NOMO-1 treated with dmso at 0.1 percent for 144 hours (cell line): ENCODE measurements around the gene ZNF266.

Experiments used
- DNase-seq: peaks from one replicate; lab custom pipeline; 2025; ENCODE audit not compliant: unreplicated experiment; lab: John Stamatoyannopoulos, UW

Gene ZNF266

DNA sequence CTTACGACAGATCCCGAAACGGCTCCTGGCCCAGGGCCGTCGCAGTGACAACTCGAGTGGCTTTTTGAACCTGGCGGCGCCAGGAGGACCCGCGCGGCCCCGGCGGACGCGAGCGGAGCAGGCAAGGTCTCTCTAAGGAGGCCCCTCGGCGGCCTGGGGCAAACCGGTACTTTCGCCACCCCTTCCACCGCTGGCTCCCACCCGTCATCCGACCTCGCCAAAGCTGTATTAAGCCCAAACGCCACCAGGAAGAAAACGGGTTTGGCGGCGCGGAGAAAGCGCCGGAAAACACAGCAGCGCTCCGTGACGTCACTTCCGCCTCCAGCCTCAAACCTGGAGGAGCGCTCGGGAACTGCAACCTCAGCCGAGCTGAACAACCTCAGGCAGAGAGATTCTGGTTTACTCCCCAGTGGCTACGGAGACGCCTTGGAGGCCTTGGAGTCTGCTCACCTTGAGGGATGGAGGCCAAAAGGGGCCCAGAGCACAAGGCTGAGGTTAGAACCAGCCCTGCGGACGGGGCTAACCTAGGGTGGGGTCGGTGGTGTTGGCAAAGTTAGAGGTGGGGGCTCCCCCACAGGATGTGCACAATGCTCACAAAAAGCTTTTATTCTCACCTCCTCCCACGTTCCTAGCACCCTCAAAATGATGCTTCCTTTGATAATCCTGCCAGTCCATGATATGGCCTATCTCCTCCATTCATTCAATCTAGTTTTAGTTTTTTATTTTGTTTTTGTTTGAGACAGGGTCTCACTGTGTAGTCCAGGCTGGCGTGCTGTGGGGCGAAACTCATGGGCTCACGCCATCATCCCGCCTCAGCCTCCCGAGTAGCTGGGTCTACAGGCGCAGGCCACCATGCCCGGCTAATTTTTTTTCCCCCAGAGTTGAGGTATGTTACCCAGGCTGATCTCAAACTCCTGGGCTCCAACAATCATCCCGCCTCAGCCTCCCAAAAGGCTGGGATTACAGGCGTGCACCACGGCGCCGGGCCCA, at the start of gene ZNF266:
Gene ZNF266 (minus strand): TSS at position 295 of the 990 bp plus-strand sequence. CDS start 15,484 bp downstream, outside the sequence.
- DNase-seq = peak; percentile 84

DNA sequence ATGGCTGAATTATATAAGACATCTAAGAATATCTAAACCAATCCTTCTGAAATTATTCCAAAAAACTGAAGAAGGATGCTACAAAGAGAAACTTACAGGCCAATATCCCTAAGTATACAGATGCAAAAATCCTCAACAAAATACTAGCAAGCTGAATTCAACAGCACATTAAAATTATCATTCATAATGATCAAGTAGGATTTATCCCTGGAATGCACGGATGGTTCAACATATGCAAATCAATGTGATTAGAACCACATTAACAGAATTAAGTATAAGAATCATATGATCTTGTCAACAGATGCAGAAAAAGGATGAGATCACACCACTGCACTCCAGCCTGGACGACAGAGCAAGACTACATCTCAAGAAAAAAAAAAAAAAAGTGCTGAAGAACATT, 49.8 kb upstream of the ZNF266 start:
- no peak for DNase-seq

DNA sequence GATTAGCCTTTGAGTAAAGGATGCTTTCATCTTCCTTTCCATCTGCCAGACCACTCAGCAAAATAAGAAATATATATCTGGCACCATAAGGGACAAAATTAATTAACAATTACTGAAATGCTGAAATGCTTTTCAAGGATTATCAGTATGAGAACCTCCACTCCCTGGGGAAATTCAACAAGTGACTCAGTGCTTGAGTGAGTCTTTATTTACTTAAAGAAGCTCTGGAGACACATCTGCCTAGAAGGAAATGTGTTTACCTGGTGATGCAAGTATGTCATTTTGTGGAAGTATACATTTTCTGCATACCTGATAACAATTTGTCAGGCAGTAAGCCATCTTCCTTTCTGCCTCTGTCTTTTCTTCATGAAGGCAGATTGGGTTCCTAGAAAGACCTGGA, 39.6 kb upstream of the ZNF266 start:
- no peak for DNase-seq

DNA sequence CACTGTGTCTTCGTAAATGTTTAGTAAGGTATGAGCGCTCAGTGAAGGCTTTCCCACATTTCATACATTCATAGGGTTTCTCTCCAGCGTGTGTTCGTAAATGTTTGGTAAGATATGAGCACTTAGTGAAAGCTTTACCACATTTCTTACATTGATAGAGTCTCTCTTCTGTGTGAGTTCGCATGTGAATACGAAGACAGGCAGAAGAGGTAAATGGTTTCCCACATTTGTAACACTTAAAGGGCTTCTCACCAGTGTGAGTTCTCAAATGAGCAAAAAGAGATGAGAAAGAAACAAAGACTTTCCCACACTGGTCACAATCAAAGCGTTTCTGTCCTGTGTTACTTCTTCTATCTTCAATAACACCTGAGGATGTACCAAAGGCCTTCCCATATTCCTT, 31.8 kb upstream of the ZNF266 start:
- no peak for DNase-seq

DNA sequence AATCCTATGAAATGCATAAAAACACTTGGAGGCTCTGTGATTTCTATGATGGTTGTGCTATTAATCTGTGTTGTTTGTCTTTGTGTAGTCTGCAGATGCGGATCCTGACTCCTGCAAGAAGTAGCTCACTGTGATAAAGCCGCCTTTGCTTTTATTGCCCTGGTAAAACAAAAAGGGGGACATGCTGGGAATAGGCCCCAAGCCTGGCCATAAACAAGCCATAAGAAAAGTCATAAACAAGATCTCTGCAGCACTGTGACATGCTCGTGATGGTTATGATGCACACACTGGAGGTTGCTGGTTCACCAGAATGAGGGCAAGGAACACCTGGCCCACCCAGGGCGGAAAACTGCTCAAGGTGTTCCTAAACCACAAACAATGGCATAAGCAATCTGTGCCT, 26.6 kb upstream of the ZNF266 start:
- DNase-seq = no peak

DNA sequence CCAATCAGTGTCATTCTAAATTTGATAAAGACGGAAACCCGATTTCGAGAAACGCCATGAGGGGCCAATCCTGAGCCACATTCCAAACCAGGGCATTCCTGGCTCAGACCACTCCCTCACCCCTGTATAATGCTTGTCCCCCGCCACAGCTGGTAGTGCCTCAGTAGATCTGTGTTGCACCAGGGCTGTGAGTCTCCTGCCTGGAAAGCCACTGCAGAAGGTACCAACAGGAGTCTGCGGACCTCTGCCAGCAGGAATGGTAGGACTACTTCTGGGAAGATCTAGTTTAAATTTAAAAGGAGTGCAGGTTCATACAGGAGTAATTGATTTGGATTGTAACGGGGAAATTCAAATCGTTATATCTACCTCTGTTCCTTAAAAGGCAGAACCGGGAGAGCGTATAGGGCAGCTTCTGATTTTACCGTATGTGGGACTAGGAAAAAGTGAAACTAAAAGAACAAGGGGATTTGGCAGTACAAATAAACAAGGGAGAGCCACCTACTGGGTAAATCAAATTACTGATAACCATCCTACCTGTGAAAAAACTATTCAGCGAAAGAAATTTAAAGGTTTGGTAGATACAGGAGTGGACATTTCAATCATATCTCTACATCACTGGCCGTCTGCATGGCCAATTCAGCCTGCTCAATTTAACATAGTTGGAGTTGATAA, 20.8 kb upstream of the ZNF266 start:
- DNase-seq = no peak

DNA sequence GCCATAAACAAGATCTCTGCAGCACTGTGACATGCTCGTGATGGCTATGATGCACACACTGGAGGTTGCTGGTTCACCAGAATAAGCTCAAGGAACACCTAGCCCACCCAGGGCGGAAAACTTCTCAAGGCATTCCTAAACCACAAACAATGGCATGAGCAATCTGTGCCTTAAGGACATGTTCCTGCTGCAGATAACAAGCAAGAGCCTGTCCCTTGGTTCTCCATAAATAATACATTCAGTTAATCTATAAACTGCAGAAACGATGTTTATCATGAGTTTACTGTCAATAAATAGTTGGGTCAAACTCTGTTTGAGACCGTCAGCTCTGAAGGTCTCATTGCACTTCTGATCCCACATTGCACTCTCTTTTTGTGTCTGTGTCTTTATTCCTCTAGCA, 18.6 kb upstream of the ZNF266 start:
- DNase-seq = no peak

DNA sequence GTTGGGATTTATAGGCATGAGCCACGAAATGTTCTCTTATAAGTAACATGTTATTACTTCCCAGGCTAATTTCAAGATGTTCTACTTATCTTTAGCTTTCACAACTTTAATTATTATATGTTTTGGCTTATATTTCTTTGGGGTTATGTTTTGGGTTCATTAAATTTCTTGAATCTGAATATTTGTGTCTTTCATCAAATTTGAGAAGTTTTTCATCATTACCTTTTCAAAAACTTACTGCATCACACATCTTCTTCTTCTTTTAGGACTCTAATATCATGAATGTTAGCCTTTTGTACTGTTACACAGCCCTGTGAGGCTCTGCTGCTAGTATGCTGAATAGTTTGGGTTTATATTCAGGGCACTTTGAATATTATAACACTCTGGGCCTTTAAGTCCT, 9.7 kb upstream of the ZNF266 start:
- DNase-seq = no peak

DNA sequence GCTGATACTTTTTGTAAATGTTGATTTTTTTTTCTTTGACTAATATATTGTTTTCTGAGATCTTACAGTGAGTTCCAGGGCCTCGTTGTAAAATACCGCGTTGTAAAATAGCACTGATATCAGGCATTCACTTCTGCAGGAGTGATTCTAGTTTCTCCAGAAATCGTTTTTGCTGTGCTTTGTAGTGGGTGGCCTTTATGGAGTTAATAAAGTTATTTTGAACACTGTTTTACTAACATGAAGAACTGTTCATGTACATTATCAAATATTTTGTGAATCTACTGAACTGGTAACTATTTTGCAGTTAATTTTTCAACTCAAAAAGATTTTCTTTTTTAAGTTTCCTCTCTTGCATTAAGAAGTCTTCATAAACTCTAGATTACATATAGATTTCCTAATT, 985 bp upstream of the ZNF266 start:
- DNase-seq = no peak

DNA sequence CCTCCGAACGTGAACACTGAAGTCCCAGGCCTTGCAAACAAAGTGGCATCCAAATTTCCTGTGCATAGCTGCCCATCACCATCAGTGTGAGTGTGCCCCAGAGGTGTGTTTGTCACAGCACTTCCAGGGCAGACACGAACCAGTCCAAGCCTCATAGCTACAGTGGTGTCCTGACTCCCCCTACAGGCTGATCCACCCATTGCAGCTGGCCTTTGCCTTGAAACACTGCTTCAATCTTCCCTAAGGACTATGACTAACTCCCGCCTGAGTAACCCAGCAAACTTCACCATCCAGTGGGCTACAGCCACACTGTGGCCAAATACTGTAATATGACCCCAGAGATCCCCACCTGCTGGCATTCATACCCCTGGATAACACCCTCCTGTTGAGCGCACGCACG, 3.9 kb downstream of the ZNF266 start:
- DNase-seq = no peak

DNA sequence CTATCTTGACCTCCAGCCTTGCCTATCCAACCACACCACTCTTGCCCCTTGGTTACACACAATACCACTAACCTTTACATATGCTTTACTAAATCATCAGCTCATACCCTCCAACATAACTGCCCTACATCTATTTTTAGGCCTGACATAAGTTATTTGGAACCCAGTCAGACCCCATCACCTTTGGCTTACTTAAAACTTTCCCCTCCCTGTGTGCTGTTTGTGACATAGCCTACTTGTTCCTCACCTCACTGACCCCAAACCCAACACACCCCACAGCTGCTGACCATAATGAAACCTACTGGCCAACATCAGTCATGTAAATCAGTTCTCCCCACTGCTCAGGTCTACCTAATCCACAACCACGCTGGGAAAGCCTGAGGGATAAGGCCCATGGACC, 4.9 kb downstream of the ZNF266 start:
- DNase-seq = no peak

DNA sequence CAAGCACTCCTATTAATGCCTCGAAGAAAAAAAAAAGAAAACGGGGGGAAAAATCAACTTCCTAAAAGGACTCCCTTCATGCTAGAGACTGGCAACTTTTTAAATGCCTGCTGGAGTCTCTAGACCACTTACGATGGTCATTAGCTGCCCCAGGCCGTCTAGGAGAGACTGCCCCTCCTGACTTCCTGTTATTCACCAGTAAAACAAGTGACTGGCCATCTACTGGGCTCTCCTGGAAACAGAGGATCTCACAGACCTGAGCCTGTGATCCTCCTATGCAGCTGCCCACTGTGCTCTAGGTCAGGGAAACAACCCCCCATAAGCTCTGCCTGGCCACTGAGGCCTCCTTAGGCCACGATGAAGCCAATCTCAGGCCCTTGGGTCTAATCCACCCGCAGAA, 7.4 kb downstream of the ZNF266 start:
- no peak for DNase-seq

DNA sequence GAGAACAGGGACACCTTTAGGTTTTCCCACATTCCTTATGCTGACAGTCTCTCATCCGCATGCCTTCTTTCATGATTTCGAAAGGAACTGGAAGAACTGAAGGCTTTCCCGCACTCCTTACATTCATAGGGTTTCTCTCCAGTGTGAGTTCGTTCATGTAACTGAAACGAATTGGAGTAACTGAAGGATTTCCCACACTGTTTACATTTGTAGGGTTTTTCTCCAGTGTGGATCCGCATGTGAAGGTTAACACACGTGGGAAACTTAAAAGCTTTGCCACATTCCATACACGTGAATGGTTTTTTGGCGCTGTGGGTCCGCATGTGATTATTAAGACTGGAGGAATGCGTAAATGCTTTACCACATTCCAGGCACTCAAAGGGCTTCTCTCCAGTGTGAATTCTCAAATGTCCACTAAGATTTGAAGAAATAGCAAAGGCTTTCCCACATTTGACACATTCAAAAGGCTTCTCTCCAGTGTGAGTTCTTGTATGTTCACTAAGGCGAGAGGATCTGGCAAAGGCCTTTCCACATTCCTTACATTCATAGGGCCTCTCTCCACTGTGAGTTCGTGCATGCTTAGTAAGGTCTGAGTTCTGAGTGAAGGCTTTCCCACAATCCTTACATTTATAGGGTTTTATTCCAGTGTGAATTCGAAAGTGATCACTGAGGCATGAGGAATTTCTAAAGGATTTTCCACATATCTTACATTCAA, 22.0 kb downstream of the ZNF266 start:
- DNase-seq = no peak

DNA sequence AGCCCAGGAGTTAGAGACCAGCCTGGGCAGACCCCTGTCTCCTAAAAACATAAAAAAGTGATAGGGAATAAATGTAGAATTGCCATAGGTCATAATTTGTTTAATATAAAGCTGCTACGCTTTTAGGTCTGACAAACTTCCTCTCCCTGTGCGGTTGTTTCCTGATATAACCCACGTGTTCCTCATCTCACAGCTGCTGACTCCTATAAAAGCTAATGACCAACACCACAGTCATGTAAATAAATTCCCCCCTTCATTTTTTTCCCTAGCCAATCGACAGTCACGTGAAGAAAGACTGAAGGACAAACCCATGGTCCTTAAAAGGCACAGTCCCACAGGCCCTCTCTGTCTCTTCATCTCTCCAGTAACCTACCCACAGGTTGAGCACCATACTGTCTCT, 27.5 kb downstream of the ZNF266 start:
- DNase-seq = no peak

DNA sequence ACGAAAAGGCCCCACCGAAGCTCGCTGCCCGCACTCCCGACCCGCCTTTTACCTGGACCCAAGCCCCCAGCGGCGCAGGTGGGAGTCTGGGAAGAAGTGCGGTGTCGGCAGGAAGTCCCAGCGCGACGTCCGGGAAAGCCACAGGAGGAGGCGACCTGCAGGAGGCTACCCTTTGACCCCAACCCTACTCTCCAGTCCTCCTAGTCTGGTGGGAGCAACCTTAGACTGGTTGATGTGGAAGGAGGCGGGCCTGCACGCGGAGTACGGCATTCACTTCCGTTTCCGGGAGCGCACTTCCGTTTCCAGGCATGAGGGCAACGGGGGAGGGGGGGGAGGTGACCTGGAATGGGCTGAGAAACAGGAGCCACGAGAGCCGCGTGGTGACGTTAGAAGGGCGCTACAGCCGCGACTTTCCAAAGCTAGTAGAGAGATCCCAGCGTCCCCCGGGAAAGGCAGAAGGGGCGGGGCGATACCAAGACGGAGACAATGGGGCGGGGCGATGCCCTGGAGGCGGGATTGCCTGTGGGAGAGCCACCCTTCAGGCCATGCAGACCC, 28.5 kb downstream of the ZNF266 start:
- DNase-seq = no peak

DNA sequence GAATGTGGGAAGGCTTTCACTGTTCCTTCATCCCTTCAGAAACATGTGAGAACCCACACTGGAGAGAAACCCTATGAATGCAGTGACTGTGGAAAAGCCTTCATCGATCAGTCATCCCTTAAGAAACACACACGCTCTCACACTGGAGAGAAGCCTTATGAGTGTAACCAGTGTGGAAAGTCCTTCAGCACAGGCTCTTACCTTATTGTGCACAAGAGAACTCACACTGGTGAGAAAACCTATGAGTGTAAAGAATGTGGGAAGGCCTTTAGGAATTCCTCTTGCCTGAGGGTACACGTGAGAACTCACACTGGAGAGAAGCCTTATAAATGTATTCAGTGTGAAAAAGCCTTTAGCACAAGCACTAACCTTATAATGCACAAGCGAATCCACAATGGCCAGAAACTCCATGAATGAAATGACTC, 54.0 kb downstream of the ZNF266 start:
- no peak for DNase-seq

DNA sequence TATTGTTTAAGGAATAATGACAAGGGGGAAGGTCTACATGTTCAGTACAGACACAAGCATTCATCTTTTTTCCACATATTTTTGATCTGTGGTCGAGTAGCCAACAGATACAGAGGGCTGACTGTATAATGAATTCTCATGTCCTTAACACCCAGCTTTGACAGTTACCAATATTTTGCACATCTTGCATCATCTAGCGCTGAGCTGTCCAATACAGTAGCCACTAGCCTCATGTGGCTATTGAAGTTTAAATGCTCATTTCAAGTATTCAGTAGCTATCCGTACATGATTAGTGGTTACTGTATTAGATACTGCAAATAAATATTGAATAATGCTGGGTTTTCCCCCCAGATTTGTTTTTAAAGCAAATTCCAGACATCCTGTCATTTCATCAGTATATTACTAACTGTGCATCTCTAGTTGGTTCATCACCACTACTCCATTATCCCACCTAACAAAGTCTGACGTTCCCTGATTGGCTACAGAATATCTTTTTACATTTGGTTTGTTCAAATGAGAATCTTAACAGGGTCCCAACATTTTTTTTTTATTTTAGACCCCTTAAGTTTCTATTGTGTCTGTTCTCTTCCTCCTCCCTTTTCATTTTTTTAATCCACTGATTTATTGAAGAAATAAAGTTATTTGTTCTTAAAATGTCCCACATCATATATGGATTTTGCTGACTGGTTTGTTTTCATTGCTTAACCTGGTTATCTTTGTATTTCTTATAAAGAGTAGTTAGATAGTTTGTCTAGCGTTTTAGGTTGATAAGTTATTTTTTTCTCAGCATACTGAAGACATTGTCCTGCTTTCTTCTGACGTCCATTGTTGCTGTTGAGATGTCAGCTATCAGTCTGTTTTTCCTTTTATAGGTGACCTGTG, 64.4 kb downstream of the ZNF266 start:
- DNase-seq = no peak

DNA sequence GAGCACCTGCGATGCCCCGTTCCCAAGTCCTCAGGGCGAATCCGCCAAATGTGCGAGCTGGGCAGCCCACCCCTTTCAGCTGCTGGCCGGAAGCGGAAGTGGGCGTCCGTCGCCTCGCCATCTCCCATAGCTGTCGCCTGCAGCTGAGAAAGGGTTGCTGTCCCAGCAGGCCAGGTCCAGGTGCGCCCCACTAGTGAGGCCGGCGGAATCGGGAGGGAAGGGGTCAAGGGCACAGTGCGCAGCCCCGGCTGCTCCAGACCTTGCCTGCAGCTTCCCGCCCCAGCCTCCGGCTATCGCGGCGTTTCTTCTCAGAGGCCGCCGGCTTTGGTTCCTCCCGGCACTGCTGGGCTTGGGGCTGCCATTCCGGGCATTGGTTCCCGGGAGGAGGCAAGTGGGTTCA, 72.5 kb downstream of the ZNF266 start, which contains the start of gene ZNF177:
Gene ZNF177 (plus strand): TSS at position 109 of the 400 bp plus-strand sequence. CDS start 15,299 bp downstream, outside the sequence.
- no peak for DNase-seq
